Natural killer cell treated with Interleukin-12 subunit alpha and Interleukin-12 subunit beta and Interleukin-15 and Interleukin-18, amount 100 ng/mL, for 72 hours (primary cell): ENCODE data around the gene PRKN. TPM values are rescaled to one million over a fixed set of nuclear protein-coding genes. Genes with fewer than 3 reads are reported as not detected.
A peak's percentile ranks its signal among the peaks of the same experiment; 100 is the strongest.

Source experiments
- ATAC-seq, 2 donors: fragments of 150-1000 bp; cut with Tn5 transposase in 1 of 2; sonication (Bioruptor Pico), chemical (Tn5 transposase) in 1 of 2; 2 replicates each; pipeline ENCODE4 v1.10.0; 2021
- DNase-seq: peaks from one replicate; pipeline ENCODE4 v3.0.0; 2022; ENCODE audit warnings: low spot score
- H3K27ac Mint-ChIP-seq, 2 donors: 1 replicate in 1 of 2; 2 replicates in 1 of 2; pipeline ENCODE4 v1.8.0; 2022; ENCODE audit warnings: mixed read lengths in 2 of 2, mild to moderate bottlenecking in 1 of 2, moderate library complexity in 1 of 2
- H3K27me3 Mint-ChIP-seq, 2 donors: 1 replicate in 1 of 2; 2 replicates in 1 of 2; pipeline ENCODE4 v1.8.0; 2022; ENCODE audit warnings: mixed read lengths in 2 of 2
- H3K36me3 Mint-ChIP-seq: one replicate; pipeline ENCODE4 v1.8.0; 2022; ENCODE audit warnings: mixed read lengths
- H3K4me1 Mint-ChIP-seq, 2 donors: 1 replicate in 1 of 2; 2 replicates in 1 of 2; pipeline ENCODE4 v1.8.0; 2022; ENCODE audit warnings: low read depth in 2 of 2, mixed read lengths in 2 of 2, mild to moderate bottlenecking in 1 of 2
- H3K4me3 Mint-ChIP-seq: one replicate; pipeline ENCODE4 v1.8.0; 2022; ENCODE audit warnings: mixed read lengths
- H3K9me3 Mint-ChIP-seq: 2 replicates; pipeline ENCODE4 v1.8.0; 2022; ENCODE audit warnings: mixed read lengths
- total RNA-seq, 2 donors: library from RNA; stranded (reverse); gene quantifications; one replicate each; pipeline ENCODE4 v1.2.3, GENCODE V29; 2022

The PRKN gene
- total RNA-seq, 2 donors from 2014 or later, result not detected

DNA sequence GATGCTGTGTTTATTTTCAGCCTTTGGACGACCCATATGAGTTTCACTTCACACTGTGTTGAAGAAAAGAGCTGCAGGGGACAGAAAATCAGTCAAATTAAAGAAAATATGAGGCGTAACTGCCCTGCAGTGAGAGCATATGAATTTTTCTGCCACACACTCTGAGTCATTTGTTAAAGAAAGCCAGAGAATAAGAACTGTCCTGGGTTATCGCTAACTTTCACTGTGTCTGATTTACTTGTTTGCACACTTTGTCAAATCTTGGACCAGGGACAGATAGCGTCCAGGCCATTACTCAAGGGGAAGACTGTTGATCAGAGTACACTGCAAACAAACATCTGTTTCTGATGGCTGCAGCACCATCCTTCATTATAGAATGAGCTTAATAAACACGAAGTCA lies 1326.9 kb downstream of the PRKN start:
- no peak overlapping the region for H3K4me3 Mint-ChIP-seq

DNA sequence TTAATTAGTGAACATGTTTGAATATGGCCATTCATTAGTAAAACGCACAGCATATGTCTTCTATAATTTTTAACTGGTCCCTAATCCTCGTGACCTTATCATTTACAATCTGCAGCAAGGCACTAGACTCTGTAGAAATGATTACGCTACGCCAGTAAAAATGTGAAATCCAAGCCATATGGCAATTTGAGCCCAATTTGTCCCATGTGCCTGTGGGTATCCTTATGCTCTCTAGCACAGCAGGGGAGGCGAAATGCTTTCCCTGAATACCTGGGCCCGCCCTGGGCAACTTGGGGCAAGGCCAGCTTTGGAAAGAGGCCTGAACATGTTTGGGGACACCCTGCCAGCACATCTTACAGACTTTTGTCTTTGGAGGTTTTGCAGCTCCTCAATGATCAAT lies 1331.0 kb downstream of the PRKN start:
- no peak for DNase-seq
- ATAC-seq, result no peak
- Mint-ChIP-seq H3K4me1 (peaks cover 0 to 6% of the 10 kb centered on the region in 2 donors), H3K9me3 (no peaks in the 10 kb centered on the region), H3K27ac (no peak overlapping the region), H3K4me3 (no peak overlapping the region), H3K27me3 (peaks cover 16 to 19% of the 10 kb centered on the region in 2 donors), H3K36me3 (no peaks in the 10 kb centered on the region)

More for the DNA sequence above, 1326.9 kb downstream of the PRKN start:
- Mint-ChIP-seq H3K36me3 (no peaks in the 10 kb centered on the region), H3K27me3 (peaks cover 20 to 29% of the 10 kb centered on the region in 2 donors), H3K27ac (no peak overlapping the region), H3K4me1 (peaks cover 0 to under 1% of the 10 kb centered on the region in 2 donors), H3K9me3 (no peaks in the 10 kb centered on the region)
- no peak for ATAC-seq
- DNase-seq, result no peak

DNA sequence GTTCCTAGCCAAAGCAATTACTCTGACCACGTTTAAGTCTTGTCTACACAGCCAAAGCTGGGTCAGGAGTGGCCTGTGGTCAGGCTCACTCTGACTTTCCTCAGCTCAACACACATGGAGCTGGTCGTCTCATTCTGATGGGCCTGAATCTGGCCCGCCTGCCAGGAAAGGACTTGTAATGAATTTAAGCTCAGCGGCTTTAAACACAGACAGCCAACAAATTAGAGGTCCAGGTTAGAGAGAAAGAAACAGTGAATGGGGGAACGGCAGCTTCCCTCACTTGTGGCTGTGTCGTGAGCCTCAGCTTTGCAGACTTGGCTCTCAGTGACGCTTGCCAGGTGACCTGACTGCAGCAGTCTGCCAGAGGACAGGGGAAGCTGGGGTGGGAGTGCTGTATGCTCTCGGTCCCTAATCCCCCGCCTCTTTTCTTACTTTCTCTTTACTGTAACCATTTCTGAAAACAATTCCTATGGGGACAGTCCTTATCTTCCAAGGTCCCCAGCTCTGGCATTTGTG lies 1331.8 kb downstream of the PRKN start:
- Mint-ChIP-seq H3K4me3 (no peak overlapping the region), H3K36me3 (no peaks in the 10 kb centered on the region), H3K27me3 (peaks cover 16% of the 10 kb centered on the region in 2 donors), H3K27ac (no peak overlapping the region), H3K4me1 (peaks cover 0 to 6% of the 10 kb centered on the region in 2 donors), H3K9me3 (no peaks in the 10 kb centered on the region)
- DNase-seq, result no peak
- ATAC-seq, result no peak

DNA sequence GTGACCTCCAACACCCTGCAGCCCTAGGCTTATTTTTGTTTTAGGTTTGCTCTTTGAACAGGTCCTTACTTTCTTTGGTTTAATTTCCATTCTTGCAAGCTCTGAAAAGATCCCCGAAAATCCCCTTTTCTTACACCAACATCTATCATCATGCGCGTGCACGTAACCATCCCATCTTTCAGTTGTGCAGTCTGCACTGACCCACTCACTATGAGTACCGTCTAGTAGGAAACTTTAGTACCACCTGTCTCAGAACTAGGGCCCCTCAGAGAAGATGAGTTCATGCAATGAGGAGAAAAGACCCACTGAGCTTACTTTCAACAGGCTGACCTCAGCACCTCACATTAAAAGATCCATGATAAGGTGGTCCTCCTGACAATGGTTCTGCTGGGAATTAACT lies 1333.1 kb downstream of the PRKN start:
- H3K4me1 Mint-ChIP-seq, result peaks cover 0 to 6% of the 10 kb centered on the region in 2 donors
- H3K4me3 Mint-ChIP-seq, result no peak overlapping the region
- no peaks in the 10 kb centered on the region for H3K9me3 Mint-ChIP-seq
- peaks cover 13 to 16% of the 10 kb centered on the region in 2 donors for H3K27me3 Mint-ChIP-seq
- no peak for DNase-seq
- no peak overlapping the region for H3K27ac Mint-ChIP-seq
- H3K36me3 Mint-ChIP-seq, result no peaks in the 10 kb centered on the region
- ATAC-seq, result peak in 1 of 2 donors; percentile 25

DNA sequence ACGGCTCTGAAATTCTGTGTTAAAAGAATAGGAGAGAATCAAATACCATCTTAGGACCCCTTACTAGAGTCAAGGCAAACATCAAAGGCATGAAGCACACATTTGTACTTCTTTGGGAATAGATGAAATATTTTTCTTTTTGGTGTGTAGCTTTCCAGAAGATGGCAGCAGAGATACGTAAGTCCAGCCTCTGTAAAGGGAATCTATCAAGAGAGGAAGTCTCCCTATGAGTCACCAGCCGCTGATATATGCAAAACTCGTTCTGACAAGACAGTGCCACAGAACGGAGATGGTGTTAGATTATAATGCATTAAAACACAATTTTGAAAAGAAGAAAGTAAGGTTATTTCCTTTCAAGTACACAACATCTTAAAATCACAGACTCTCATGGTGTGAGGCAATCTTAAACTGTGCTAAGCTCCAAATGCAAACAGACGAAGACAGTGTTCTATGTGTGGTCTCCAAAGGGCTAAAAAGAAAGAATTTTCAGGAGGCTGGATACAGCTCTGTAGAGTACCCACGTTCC lies 1333.7 kb downstream of the PRKN start:
- ATAC-seq (peak; percentile 97 to 98), DNase-seq (peak; percentile 82)
- Mint-ChIP-seq H3K36me3 (no peaks in the 10 kb centered on the region), H3K27me3 (peaks cover 12 to 13% of the 10 kb centered on the region in 2 donors), H3K9me3 (no peaks in the 10 kb centered on the region), H3K27ac (no peak overlapping the region), H3K4me3 (no peak overlapping the region), H3K4me1 (peaks cover 0 to 6% of the 10 kb centered on the region in 2 donors)

DNA sequence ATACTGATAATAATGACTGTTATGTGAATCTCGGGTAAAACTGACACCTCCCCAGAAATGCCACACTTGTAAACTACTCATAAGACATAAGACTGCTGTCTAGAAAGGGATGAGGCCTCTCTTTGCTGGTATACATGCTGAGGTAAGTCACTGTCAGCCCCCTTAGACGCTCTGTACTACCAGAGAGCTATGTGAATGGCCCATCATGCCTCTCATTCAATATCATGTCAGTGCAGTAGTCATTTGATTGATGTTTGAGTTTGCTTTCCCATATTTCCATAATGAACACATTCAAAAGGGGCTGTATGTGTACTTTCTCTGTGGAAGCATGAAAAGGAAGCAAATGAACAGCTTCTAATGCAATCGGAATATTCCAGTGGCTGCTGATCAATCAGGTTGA lies 1334.3 kb downstream of the PRKN start:
- peaks cover 6 to 9% of the 10 kb centered on the region in 2 donors for H3K27me3 Mint-ChIP-seq
- ATAC-seq (no peak), DNase-seq (no peak)
- H3K36me3 Mint-ChIP-seq, result no peaks in the 10 kb centered on the region
- H3K4me1 Mint-ChIP-seq, result peaks cover 0 to 6% of the 10 kb centered on the region in 2 donors
- H3K9me3 Mint-ChIP-seq, result no peaks in the 10 kb centered on the region
- no peak overlapping the region for H3K27ac Mint-ChIP-seq
- no peak overlapping the region for H3K4me3 Mint-ChIP-seq

DNA sequence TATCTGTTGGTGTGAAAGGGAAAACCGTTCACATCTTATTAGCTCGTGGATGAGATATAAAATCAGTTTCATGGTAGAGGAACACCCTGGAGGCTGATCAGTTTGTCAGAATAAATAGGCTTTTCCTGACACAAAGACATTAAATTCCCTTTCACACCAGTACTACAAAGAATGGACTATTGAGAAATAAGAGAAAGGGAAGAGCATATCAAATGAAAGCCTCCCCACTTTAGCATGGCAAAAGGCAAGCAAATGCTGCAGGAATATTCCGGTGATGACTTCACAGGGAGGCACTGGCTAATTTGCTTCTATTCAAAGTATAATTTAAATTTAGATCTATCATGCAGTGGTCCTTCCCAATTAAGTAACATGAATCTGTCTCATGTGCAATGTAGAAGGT lies 1337.8 kb downstream of the PRKN start:
- H3K4me3 Mint-ChIP-seq, result no peak overlapping the region
- DNase-seq (no peak), ATAC-seq (no peak)
- H3K27ac Mint-ChIP-seq, result no peak overlapping the region
- no peaks in the 10 kb centered on the region for H3K36me3 Mint-ChIP-seq
- H3K9me3 Mint-ChIP-seq, result no peaks in the 10 kb centered on the region
- no peaks in the 10 kb centered on the region for H3K27me3 Mint-ChIP-seq
- no peaks in the 10 kb centered on the region for H3K4me1 Mint-ChIP-seq

DNA sequence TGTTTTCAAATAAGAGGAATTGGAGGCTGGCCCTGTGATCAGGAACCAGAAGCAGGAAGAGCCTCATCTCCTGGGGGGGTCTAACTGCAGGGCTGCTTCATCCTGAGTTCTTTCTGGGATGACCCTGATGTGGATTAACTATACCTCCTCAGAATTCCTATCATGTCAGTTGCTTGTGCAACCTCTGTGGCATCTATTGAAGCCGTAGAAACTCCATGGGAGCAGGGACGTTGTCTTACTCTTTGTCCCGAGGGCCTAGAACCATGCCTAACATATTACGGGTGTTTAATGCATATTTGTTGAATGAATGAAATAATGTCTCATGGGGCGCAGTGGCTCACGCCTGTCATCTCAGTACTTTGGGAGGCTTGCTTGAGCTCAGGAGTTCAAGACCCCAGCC lies 1343.6 kb downstream of the PRKN start:
- H3K4me3 Mint-ChIP-seq, result no peak overlapping the region
- peaks cover 5 to 11% of the 10 kb centered on the region in 2 donors for H3K27me3 Mint-ChIP-seq
- H3K4me1 Mint-ChIP-seq, result no peaks in the 10 kb centered on the region
- H3K9me3 Mint-ChIP-seq, result no peaks in the 10 kb centered on the region
- ATAC-seq (no peak), DNase-seq (no peak)
- no peak overlapping the region for H3K27ac Mint-ChIP-seq
- H3K36me3 Mint-ChIP-seq, result no peaks in the 10 kb centered on the region

DNA sequence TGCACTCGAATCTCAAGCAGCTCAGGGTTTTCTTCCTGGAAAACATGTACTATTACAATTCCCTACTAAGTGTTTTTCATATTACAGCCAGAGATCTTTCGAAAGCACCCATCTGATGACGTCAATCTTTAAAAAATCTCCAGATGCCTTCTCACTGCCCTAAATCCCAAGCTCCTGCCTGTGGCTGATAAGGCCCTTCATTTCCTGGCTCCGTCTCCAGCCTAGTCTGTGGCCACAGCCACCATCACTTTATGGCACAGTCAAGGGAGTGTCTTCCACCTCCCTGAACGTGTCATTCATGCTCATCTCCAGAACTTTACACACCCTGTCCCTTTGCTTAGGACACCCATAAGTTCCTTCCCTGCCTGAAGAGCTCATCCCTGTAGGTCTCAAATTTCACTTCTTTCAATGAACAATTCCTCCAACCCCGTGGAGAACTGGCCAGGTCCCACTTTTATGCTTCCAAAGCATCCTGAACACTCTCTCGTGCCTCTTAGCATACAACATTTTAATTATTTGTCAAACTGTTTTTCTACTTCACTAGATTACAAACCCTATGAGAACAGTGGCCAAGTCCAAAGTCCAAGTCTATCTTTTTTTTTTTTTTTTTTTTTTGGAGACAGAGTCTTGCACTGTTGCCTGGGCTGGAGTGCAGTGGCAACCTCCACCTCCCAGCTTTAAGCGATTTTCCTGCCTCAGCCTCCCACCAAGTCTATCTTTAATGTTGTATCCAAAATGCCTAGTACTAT lies 1347.6 kb downstream of the PRKN start:
- no peak for ATAC-seq
- DNase-seq, result no peak
- Mint-ChIP-seq H3K27ac (no peak overlapping the region), H3K4me1 (no peaks in the 10 kb centered on the region), H3K27me3 (peaks cover 7 to 11% of the 10 kb centered on the region in 2 donors), H3K9me3 (no peaks in the 10 kb centered on the region), H3K4me3 (no peak overlapping the region), H3K36me3 (no peaks in the 10 kb centered on the region)

DNA sequence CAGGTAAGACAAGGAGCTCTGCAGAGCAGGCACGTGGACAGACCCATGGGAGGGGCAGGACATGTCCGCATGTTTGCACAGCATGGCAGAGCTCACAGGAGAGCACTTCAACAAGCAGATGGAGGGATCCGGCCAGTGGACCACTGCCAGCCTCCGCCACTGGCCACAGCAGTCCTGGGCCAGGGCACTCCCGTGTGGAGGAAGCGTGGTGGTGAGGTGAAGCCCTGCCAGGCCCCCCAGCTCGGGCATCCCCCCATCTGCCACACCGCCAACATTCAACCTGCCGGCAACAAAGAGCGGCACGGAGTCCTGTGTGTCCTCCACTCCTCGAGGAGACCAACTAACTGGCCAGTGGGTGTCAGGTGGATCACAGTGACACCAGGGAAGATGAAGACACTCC lies 1349.5 kb downstream of the PRKN start:
- no peak for DNase-seq
- no peak for ATAC-seq
- Mint-ChIP-seq H3K27ac (no peak overlapping the region), H3K27me3 (peaks cover 7 to 11% of the 10 kb centered on the region in 2 donors), H3K4me1 (no peaks in the 10 kb centered on the region), H3K4me3 (no peak overlapping the region), H3K36me3 (no peaks in the 10 kb centered on the region), H3K9me3 (no peaks in the 10 kb centered on the region)

DNA sequence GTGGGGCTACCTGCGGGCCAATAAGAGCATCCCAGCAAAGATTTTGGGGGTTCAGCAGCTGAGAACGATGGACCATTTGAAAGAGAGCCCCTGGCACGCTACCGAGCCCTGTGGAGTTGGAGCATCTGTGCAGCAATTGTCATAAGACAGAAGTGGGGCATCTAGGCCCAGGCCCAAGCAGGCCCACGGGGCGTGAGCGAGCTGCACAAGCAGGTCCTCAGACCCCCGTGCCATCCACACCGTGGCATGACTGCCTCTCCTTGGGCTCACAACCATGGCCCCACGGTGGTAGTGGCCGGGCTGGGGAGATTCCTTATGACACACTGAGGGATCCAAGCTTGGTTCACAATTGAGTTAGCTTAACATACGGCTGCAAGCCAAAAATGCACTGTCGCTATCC lies 1350.5 kb downstream of the PRKN start:
- peaks cover 7 to 11% of the 10 kb centered on the region in 2 donors for H3K27me3 Mint-ChIP-seq
- no peaks in the 10 kb centered on the region for H3K4me1 Mint-ChIP-seq
- H3K27ac Mint-ChIP-seq, result no peak overlapping the region
- DNase-seq (no peak), ATAC-seq (no peak)
- no peak overlapping the region for H3K4me3 Mint-ChIP-seq
- H3K36me3 Mint-ChIP-seq, result no peaks in the 10 kb centered on the region
- no peaks in the 10 kb centered on the region for H3K9me3 Mint-ChIP-seq

DNA sequence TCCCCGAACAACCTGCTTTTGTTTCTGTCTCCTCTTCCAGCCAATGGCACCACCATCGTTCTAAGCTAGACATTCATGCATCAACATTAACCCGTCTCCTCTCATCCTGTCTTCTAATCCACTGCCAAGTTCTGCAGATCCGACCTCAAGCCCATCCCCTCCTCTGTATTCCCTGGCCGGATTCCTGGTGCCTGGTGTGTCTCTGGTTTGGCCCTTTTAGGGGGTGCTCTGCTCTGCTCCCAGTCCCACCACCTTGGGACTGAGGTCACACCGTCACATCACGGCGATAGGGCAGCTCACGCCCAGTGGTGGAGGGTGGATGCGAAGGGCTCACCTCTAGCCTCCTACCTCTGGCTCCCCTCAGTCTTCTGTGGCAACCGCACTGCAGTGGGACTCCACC lies 1351.2 kb downstream of the PRKN start:
- no peaks in the 10 kb centered on the region for H3K9me3 Mint-ChIP-seq
- DNase-seq (no peak), ATAC-seq (no peak)
- H3K4me3 Mint-ChIP-seq, result no peak overlapping the region
- H3K4me1 Mint-ChIP-seq, result no peaks in the 10 kb centered on the region
- peaks cover 7 to 11% of the 10 kb centered on the region in 2 donors for H3K27me3 Mint-ChIP-seq
- no peaks in the 10 kb centered on the region for H3K36me3 Mint-ChIP-seq
- no peak overlapping the region for H3K27ac Mint-ChIP-seq

DNA sequence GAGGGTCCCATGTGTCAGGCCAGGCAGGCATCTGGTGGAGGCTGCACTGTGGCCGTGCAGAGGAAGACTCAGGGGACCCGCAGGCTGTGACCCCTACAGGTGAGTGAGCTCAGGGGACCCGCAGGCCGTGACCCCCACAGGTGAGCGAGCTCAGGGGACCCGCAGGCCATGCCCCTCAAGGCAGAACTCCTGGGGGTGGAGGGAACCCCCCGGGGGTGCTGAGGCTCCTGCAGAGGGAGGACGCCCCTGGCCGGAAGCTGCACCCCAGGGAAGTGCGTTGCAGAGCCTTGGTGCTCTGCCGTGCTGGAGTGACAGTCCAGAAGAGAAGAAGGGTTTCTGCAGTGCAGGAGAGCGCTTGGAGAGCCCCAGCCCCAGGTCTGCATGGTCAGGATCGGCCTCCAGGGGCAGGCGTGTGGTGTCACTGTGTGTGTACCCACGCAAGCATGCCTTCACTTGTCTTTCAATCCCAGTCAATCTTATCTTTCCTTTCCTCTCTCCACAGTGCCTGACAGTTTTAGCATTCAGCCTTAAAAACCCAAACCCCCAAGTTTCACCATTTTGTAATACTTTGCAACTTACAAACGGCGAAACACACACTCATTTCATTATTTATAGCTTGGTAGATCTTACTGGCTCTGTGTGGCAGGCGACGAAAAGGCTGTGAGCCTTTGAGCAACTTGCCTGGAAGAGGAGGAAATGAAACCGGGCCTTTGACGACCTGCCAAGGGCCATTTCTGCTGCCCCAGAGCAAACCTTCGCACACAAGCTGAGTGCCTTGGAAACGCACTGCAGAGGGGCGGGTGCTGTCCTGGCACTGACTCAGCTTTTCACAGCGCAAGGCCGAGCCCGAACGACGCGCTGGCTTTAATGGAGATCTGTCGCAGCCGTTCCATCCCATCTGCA lies 1352.3 kb downstream of the PRKN start:
- no peak overlapping the region for H3K27ac Mint-ChIP-seq
- H3K4me1 Mint-ChIP-seq, result peaks cover 0 to 3% of the 10 kb centered on the region in 2 donors
- ATAC-seq, result peak in 1 of 2 donors; percentile 4
- H3K9me3 Mint-ChIP-seq, result no peaks in the 10 kb centered on the region
- peaks cover 9 to 10% of the 10 kb centered on the region in 2 donors for H3K27me3 Mint-ChIP-seq
- H3K4me3 Mint-ChIP-seq, result no peak overlapping the region
- H3K36me3 Mint-ChIP-seq, result no peaks in the 10 kb centered on the region
- DNase-seq, result no peak
